ENCODE results near the gene UFSP2.

Gene UFSP2

DNA sequence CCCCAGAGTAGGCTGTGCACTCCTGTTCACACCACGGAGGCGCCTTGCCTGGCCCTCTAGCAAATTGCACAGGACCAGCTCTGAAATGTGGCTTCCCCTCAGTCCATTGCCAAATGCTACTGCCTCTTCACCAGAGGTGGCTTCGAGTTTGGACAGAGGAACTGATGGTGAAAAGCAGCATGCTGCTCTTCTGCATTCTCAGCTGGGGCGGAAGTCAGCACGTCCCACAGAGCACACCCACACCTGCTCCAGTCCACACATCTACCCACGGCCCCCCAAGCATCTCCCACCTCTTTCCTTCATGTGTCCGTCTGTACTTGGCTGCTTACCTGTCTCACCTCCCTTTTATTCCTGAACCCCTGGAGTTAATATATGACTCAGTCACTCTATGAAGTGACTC is 73.6 kb downstream of the UFSP2 start:
- H3K4me3 ChIP-seq (ENCODE audit: low read length): no peak overlapping the region
- no peak overlapping the region for H3K9ac ChIP-seq (ENCODE audit: low read depth, low read length)
- 91% methylated on average over 7 of the region's 7 CpGs for WGBS
- H3K27ac ChIP-seq (ENCODE audit: low read depth, low read length): no peak overlapping the region
- H3K4me1 ChIP-seq (ENCODE audit: insufficient read depth, low read length): no peaks in the 10 kb centered on the region
- H3K9me3 ChIP-seq (ENCODE audit: insufficient read depth, low read depth, low read length): no peaks in the 10 kb centered on the region
- H3K36me3 ChIP-seq (ENCODE audit: insufficient read depth, low read length): peaks cover 26% of the 10 kb centered on the region
- H3K27me3 ChIP-seq (ENCODE audit: insufficient read depth, low read length): no peaks in the 10 kb centered on the region

DNA sequence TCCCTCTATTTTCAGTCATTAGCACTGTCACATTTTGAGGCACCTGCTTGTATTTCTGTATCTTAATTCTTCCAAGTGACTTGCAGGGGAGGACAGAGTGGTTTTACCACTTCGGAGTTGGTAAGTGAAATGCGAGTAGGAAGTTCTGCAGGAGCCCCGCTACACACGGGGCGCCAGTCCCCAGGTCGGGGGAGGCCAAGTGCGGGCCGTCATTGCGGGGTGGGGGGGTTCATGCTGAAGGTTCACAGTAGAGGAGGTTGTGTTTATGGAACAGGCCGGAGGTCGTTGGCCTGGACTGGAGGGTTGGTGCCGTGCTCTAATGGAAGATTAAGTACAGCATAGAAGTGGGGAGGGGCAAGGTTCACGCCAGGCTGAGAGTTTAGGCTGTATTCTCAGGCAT is 74.1 kb downstream of the UFSP2 start:
- H3K4me3 ChIP-seq (ENCODE audit: low read length): no peak overlapping the region
- no peaks in the 10 kb centered on the region for H3K4me1 ChIP-seq (ENCODE audit: insufficient read depth, low read length)
- no peak overlapping the region for H3K9ac ChIP-seq (ENCODE audit: low read depth, low read length)
- 88% methylated on average over 13 of the region's 13 CpGs for WGBS
- no peaks in the 10 kb centered on the region for H3K9me3 ChIP-seq (ENCODE audit: insufficient read depth, low read depth, low read length)
- H3K27me3 ChIP-seq (ENCODE audit: insufficient read depth, low read length): no peaks in the 10 kb centered on the region
- peaks cover 31% of the 10 kb centered on the region for H3K36me3 ChIP-seq (ENCODE audit: insufficient read depth, low read length)
- H3K27ac ChIP-seq (ENCODE audit: low read depth, low read length): no peak overlapping the region

All from HUES64 (cell line).